Brain microvascular endothelial cell (primary cell): ENCODE measurements around the gene NELFCD.
A peak's percentile ranks its signal among the peaks of the same experiment; 100 is the strongest.

Experiments
- DNase-seq: peaks from one replicate; pipeline ENCODE4 v3.0.0-alpha.2; 2020
- H3K27ac ChIP-seq: fragments of 250-450 bp; sonication (Bioruptor Pico); 2 replicates; pipeline ENCODE4 v1.5.1; 2020; ENCODE audit warnings: mild to moderate bottlenecking, moderate library complexity
- H3K27me3 ChIP-seq: fragments of 250-450 bp; sonication (Bioruptor Pico); replicated peaks from 2 replicates; pipeline ENCODE4 v1.5.1; 2020; ENCODE audit warnings: mild to moderate bottlenecking
- H3K36me3 ChIP-seq: fragments of 250-450 bp; sonication (Bioruptor Pico); replicated peaks from 2 replicates; pipeline ENCODE4 v1.5.1; 2020; ENCODE audit warnings: mild to moderate bottlenecking
- H3K4me3 ChIP-seq: 2 replicates; pipeline ENCODE4 v1.5.1; 2011; ENCODE audit warnings: low read depth, mild to moderate bottlenecking, control low read depth, low read length, moderate library complexity
- CTCF ChIP-seq: IDR thresholded peaks from 2 replicates; pipeline ENCODE4 v1.5.1; 2011; ENCODE audit warnings: low read depth, mild to moderate bottlenecking, moderate library complexity, low read length, control low read depth, inconsistent platforms; ENCODE audit errors: missing control alignments
- in situ Hi-C: cut with HindIII; loops from 2 replicates; pipeline ENCODE4 v1.10.0; 2017; ENCODE audit warnings: low sequenced_read_pairs, low pct_ligation_motif_present

NELFCD gene

GRCh38 chr20:59019217-59019616 is 38.2 kb downstream of the NELFCD start, which contains the start of gene TUBB1:
TUBB1 (plus strand) TSS chr20:59019429; CDS start chr20:59019523, 94 bp downstream.
- peaks cover 15% of the 10 kb centered on the region for H3K36me3 ChIP-seq
- in situ Hi-C loops = no loop called here
- H3K27ac ChIP-seq = no peak within 1 kb of the TSS
- TF ChIP-seq CTCF = no peak
- no peaks in the 10 kb centered on the region for H3K27me3 ChIP-seq
- no peak for DNase-seq
- H3K4me3 ChIP-seq = no peak within 1 kb of the TSS

- H3K4me3 ChIP-seq = no peak overlapping the region
- in situ Hi-C loops = no loop called here
- no peak for TF ChIP-seq CTCF
- no peak overlapping the region for H3K27ac ChIP-seq
- DNase-seq = peak; percentile 20
- H3K27me3 ChIP-seq = no peaks in the 10 kb centered on the region
- H3K36me3 ChIP-seq = peaks cover 28% of the 10 kb centered on the region
Observed at GRCh38 chr20:59020938-59021551, 40.0 kb downstream of the NELFCD start.

GRCh38 chr20:59022754-59023153 is 41.7 kb downstream of the NELFCD start:
- DNase-seq = no peak
- Histone ChIP-seq H3K27me3 (no peaks in the 10 kb centered on the region), H3K36me3 (peaks cover 37% of the 10 kb centered on the region), H3K27ac (no peak overlapping the region), H3K4me3 (no peak overlapping the region)
- in situ Hi-C loops = no loop called here
- no peak for TF ChIP-seq CTCF

- TF ChIP-seq CTCF = no peak
- no peak for DNase-seq
- H3K36me3 ChIP-seq = peaks cover 40% of the 10 kb centered on the region
- H3K27ac ChIP-seq = no peak overlapping the region
- H3K27me3 ChIP-seq = no peaks in the 10 kb centered on the region
- in situ Hi-C loops = no loop called here
- H3K4me3 ChIP-seq = no peak overlapping the region
Observed at GRCh38 chr20:59023616-59024015, 42.6 kb downstream of the NELFCD start.

GRCh38 chr20:59024111-59024530 is 43.1 kb downstream of the NELFCD start:
- no peak for TF ChIP-seq CTCF
- DNase-seq = no peak
- peaks cover 44% of the 10 kb centered on the region for H3K36me3 ChIP-seq
- no peak overlapping the region for H3K27ac ChIP-seq
- H3K4me3 ChIP-seq = no peak overlapping the region
- H3K27me3 ChIP-seq = no peaks in the 10 kb centered on the region
- in situ Hi-C loops = no loop called here

GRCh38 chr20:59025086-59025485 is 44.0 kb downstream of the NELFCD start:
- DNase-seq = no peak
- H3K36me3 ChIP-seq = peaks cover 50% of the 10 kb centered on the region
- H3K27ac ChIP-seq = no peak overlapping the region
- no peak for TF ChIP-seq CTCF
- in situ Hi-C loops = no loop called here
- H3K27me3 ChIP-seq = no peaks in the 10 kb centered on the region
- H3K4me3 ChIP-seq = no peak overlapping the region
